ENCODE data around the gene TNFSF18. TPM values are rescaled to one million over a fixed set of nuclear protein-coding genes. Genes with fewer than 3 reads are reported as not detected.

The TNFSF18 gene
- total RNA-seq, 2 donors from 2014 or later: 1.1 TPM; not detected in 1

DNA sequence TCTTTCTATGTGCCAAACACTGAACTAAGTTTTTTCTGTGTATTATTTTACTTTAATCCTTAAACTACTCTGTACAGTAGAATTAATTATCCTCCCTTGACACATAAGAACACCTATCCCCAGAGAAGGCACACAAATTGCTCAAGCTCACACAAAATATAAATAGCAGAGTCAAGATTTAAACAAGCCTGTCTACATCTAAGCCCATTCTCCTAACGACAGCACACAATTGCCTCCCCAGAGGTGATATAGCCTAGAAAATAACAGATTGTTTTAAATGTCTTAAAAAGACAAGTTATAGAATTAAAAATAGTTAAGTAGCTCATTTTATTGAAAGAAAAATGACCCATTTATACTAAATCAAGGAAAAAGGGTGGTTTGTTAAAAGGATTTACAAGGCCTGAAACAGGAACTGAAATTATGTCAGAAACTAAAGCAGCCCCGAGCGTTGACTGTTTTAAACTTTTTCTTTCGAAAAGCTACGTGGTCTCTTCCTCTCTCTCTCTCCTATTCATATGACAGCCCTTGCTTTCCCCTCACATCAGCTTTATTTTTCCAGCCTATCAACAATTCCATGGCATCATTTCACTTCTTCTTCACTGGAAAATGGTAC lies 30.5 kb downstream of the TNFSF18 start:
- no peaks in the 10 kb centered on the region for H3K36me3 ChIP-seq
- no peak for DNase-seq (ENCODE audit: low spot score)
- H3K9me3 ChIP-seq: no peaks in the 10 kb centered on the region
- no peak for ATAC-seq (ENCODE audit: insufficient number of reproducible peaks, low FRiP score, low read depth)
- H3K4me1 ChIP-seq (ENCODE audit: control insufficient read depth in 1 of 2, low read depth in 2 of 2): no peaks in the 10 kb centered on the region
- no peak overlapping the region for H3K27ac ChIP-seq
- no peaks in the 10 kb centered on the region for H3K27me3 ChIP-seq (replicated peaks; ENCODE audit: insufficient read depth)
- H3K4me3 ChIP-seq: no peak overlapping the region
- TF ChIP-seq, protein P1, sequence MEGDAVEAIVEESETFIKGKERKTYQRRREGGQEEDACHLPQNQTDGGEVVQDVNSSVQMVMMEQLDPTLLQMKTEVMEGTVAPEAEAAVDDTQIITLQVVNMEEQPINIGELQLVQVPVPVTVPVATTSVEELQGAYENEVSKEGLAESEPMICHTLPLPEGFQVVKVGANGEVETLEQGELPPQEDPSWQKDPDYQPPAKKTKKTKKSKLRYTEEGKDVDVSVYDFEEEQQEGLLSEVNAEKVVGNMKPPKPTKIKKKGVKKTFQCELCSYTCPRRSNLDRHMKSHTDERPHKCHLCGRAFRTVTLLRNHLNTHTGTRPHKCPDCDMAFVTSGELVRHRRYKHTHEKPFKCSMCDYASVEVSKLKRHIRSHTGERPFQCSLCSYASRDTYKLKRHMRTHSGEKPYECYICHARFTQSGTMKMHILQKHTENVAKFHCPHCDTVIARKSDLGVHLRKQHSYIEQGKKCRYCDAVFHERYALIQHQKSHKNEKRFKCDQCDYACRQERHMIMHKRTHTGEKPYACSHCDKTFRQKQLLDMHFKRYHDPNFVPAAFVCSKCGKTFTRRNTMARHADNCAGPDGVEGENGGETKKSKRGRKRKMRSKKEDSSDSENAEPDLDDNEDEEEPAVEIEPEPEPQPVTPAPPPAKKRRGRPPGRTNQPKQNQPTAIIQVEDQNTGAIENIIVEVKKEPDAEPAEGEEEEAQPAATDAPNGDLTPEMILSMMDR (IDR thresholded peaks at IDR 0.05): no peak

DNA sequence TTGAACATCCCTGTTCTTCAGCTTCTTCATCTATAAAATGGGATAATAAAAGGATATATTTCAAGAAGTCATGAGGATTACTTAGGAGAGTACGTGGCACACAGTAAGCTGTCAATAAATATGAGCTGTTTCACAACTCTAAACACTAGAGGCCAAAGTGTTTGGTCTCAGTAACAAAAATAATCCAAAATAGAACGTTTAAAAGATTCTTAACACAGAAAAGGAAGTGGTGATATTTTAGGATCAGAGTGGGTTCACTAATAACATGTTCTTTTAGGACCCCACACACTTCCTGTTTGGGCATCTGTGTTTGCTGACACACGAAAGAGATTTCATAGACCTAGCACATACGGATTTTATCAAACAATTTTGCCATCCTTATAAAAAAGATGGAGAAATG lies 32.9 kb downstream of the TNFSF18 start:
- Histone ChIP-seq H3K27me3 (replicated peaks; ENCODE audit: insufficient read depth) (no peaks in the 10 kb centered on the region), H3K4me3 (no peak overlapping the region), H3K36me3 (no peaks in the 10 kb centered on the region), H3K4me1 (ENCODE audit: control insufficient read depth in 1 of 2, low read depth in 2 of 2) (no peaks in the 10 kb centered on the region), H3K27ac (no peak overlapping the region), H3K9me3 (no peaks in the 10 kb centered on the region)
- ATAC-seq (ENCODE audit: insufficient number of reproducible peaks, low FRiP score, low read depth) (no peak), DNase-seq (ENCODE audit: low spot score) (no peak)
- TF ChIP-seq, protein P1 (IDR thresholded peaks at IDR 0.05): no peak

DNA sequence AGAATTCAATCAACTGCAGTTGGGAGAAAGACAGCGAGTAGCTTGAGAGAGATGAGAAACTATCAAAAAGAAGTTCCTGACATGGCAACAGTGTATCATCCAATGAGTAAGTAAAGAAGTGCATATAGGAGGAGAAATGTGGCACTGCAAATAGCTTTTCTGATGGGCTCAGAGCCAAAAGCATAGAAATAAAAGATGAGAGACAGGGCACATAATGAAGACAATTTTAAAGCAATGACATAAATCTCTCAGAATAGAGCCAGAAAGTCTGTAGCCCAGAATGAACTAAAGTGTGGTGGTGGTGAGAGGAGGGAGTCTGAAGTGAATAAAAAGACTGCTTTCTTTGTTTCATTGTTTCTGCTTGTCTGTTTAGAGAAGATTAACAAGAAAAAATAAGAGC lies 34.3 kb downstream of the TNFSF18 start:
- no peak overlapping the region for H3K27ac ChIP-seq
- H3K27me3 ChIP-seq (replicated peaks; ENCODE audit: insufficient read depth): no peaks in the 10 kb centered on the region
- H3K9me3 ChIP-seq: no peaks in the 10 kb centered on the region
- no peaks in the 10 kb centered on the region for H3K36me3 ChIP-seq
- no peaks in the 10 kb centered on the region for H3K4me1 ChIP-seq (ENCODE audit: control insufficient read depth in 1 of 2, low read depth in 2 of 2)
- DNase-seq (ENCODE audit: low spot score) (no peak), ATAC-seq (ENCODE audit: insufficient number of reproducible peaks, low FRiP score, low read depth) (no peak)
- TF ChIP-seq, protein P1 (IDR thresholded peaks at IDR 0.05): no peak
- H3K4me3 ChIP-seq: no peak overlapping the region

DNA sequence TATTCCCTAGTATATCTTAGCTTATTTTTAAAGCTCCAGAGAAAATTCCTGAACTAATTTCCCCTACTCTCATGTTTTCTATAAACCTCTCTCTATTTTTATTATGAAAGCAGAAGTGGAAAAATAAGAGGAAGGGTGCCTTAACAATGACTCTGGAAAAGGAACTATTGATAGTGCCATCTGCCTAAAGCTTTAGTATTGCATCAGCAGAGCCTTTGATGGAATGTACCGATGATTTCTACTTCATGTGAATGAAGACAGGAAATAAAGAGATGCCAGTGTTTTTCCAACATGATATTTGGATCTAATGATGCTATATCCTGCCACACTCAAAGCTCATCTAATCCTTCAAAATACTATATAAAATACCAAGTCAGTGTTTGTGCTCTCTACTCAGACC lies 35.1 kb downstream of the TNFSF18 start:
- DNase-seq (ENCODE audit: low spot score) (no peak), ATAC-seq (ENCODE audit: insufficient number of reproducible peaks, low FRiP score, low read depth) (no peak)
- Histone ChIP-seq H3K36me3 (no peaks in the 10 kb centered on the region), H3K4me3 (no peak overlapping the region), H3K27me3 (replicated peaks; ENCODE audit: insufficient read depth) (no peaks in the 10 kb centered on the region), H3K4me1 (ENCODE audit: control insufficient read depth in 1 of 2, low read depth in 2 of 2) (no peaks in the 10 kb centered on the region), H3K27ac (no peak overlapping the region), H3K9me3 (no peaks in the 10 kb centered on the region)
- TF ChIP-seq, protein P1 (IDR thresholded peaks at IDR 0.05): no peak

DNA sequence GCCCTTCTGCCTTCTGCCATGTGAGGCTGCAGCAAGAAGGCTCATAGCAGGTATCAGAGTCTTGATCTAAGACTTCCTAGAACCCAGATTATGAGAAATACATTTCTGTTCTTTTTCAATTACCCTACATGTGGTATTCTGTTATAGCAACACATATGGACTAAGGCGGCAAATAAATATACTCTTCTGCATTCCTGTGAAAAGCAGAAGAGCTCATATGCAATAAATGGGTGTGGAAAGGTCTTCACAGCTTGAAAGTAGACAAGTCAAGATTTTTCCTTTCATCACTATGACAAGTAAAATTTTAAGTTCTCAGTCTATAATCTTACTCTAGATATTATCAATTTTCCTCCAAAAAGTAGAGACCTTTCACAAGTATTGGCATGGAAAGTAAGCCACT lies 36.6 kb downstream of the TNFSF18 start:
- TF ChIP-seq, protein P1 (IDR thresholded peaks at IDR 0.05): no peak
- no peaks in the 10 kb centered on the region for H3K4me1 ChIP-seq (ENCODE audit: control insufficient read depth in 1 of 2, low read depth in 2 of 2)
- no peak for ATAC-seq (ENCODE audit: insufficient number of reproducible peaks, low FRiP score, low read depth)
- no peak overlapping the region for H3K27ac ChIP-seq
- no peaks in the 10 kb centered on the region for H3K36me3 ChIP-seq
- H3K4me3 ChIP-seq: no peak overlapping the region
- H3K27me3 ChIP-seq (replicated peaks; ENCODE audit: insufficient read depth): no peaks in the 10 kb centered on the region
- no peak for DNase-seq (ENCODE audit: low spot score)
- H3K9me3 ChIP-seq: no peaks in the 10 kb centered on the region
